HCT116 (cell line): ENCODE results near the gene HCN1. TPM values are rescaled to one million over a fixed set of nuclear protein-coding genes. Genes with fewer than 3 reads are reported as not detected.

Experiments
- ATAC-seq: fragments of 200-7000 bp; cut with Tn5 transposase; 2 replicates; pipeline ENCODE4 v1.9.1; 2020; ENCODE audit warnings: mild to moderate bottlenecking, moderate library complexity
- BruUV-seq: library from RNA; stranded (reverse); fragments of 400-500 nt; replicated peaks from 2 replicates; lab custom pipeline; 2021; lab: Mats Ljungman, UMichigan
- CTCF ChIA-PET: fragments of 300-600 bp; sonication (Branson Sonifier 250); formaldehyde crosslinking; loops from one replicate; lab custom pipeline; 2021; ENCODE audit warnings: antibody characterized with exemption; lab: Charles Lee
- POLR2A ChIA-PET: fragments of 300-600, 350-600 bp; sonication (Branson Sonifier 250); formaldehyde crosslinking; loops from one replicate; lab custom pipeline; 2021; ENCODE audit warnings: antibody characterized with exemption; lab: Charles Lee
- RAD21 ChIA-PET, 2 experiments: fragments of 300-600 bp; sonication (Branson Sonifier 250); formaldehyde crosslinking; loops; one replicate each; lab custom pipeline; 2023; ENCODE audit warnings: low total read pairs in 2 of 2; ENCODE audit not compliant: uncharacterized antibody in 2 of 2, unreplicated experiment in 2 of 2, low non-redundant PET in 1 of 2; lab: Charles Lee
- DNase-seq: peaks from one replicate; pipeline ENCODE4 v3.0.0-alpha.2; 2010; ENCODE audit warnings: low read depth, low spot score
- H2AFZ ChIP-seq: fragments of 200-600 bp; shearing (Covaris generic), sonication (generic); 2 replicates; pipeline ENCODE4 v1.6.1; 2017; ENCODE audit warnings: low read depth, mixed run types, mixed read lengths, antibody characterized with exemption, low read length; ENCODE audit not compliant: poor library complexity, severe bottlenecking
- H3K27ac ChIP-seq: 2 replicates; pipeline ENCODE4 v1.5.1; 2012; ENCODE audit warnings: low read depth, low read length
- H3K27me3 ChIP-seq: fragments of 200-600 bp; sonication (generic); 2 replicates; pipeline ENCODE4 v1.6.1; 2016; ENCODE audit warnings: mixed run types, low read length, mixed read lengths; ENCODE audit not compliant: insufficient read depth
- H3K36me3 ChIP-seq, 2 experiments: fragments of 200-500 bp in 1 of 2; fragments of 200-600 bp in 1 of 2; sonication (Bioruptor generic) in 1 of 2; sonication (generic) in 1 of 2; 2 replicates each; pipeline versions ENCODE4 v1.5.1 to v1.6.1; 2014 to 2016; ENCODE audit warnings: low read length in 2 of 2, inconsistent platforms in 1 of 2, mixed read lengths in 1 of 2, mixed run types in 1 of 2; ENCODE audit not compliant: insufficient read depth in 2 of 2, control insufficient read depth in 1 of 2
- H3K4me1 ChIP-seq, 2 experiments: fragments of 200-600 bp in 1 of 2; sonication (generic) in 1 of 2; 2 replicates each; pipeline versions ENCODE4 v1.5.1 to v1.6.1; 2012 to 2017; ENCODE audit warnings: low read length in 2 of 2, inconsistent platforms in 1 of 2, mild to moderate bottlenecking in 1 of 2, mixed read lengths in 1 of 2, mixed run types in 1 of 2, moderate library complexity in 1 of 2; ENCODE audit not compliant: insufficient read depth in 2 of 2, control insufficient read depth in 1 of 2
- H3K4me2 ChIP-seq: fragments of 200-600 bp; sonication (generic); 2 replicates; pipeline ENCODE4 v1.6.1; 2017; ENCODE audit warnings: mixed run types, low read length, mixed read lengths
- H3K4me3 ChIP-seq, 2 experiments: fragments of 200-600 bp in 1 of 2; sonication (generic) in 1 of 2; replicated peaks in 1 of 2; 2 replicates each; pipeline ENCODE4 v1.5.1; 2011 to 2016; ENCODE audit warnings: low read length in 2 of 2, control low read depth in 1 of 2, low read depth in 1 of 2, mild to moderate bottlenecking in 1 of 2, mixed read lengths in 1 of 2, mixed run types in 1 of 2
- H3K79me2 ChIP-seq: fragments of 200-600 bp; sonication (generic); 2 replicates; pipeline ENCODE4 v1.6.1; 2017; ENCODE audit warnings: mild to moderate bottlenecking, mixed run types, low read length, moderate library complexity, mixed read lengths; ENCODE audit not compliant: insufficient read depth
- H3K9ac ChIP-seq: fragments of 200-600 bp; sonication (generic); 2 replicates; pipeline ENCODE4 v1.6.1; 2016; ENCODE audit warnings: low read length, mixed read lengths
- H3K9me2 ChIP-seq: fragments of 200-600 bp; sonication (generic), shearing (Covaris generic); 2 replicates; pipeline ENCODE4 v1.6.1; 2017; ENCODE audit warnings: mixed run types, mild to moderate bottlenecking, moderate library complexity; ENCODE audit not compliant: insufficient read depth
- H3K9me3 ChIP-seq, 2 experiments: fragments of 200-500 bp in 1 of 2; fragments of 200-600 bp in 1 of 2; sonication (Bioruptor generic) in 1 of 2; sonication (generic) in 1 of 2; 2 replicates each; pipeline ENCODE4 v1.6.1; 2014 to 2017; ENCODE audit warnings: low read length in 2 of 2, mixed read lengths in 2 of 2, inconsistent platforms in 1 of 2, low read depth in 1 of 2, mild to moderate bottlenecking in 1 of 2, mixed run types in 1 of 2, moderate library complexity in 1 of 2; ENCODE audit not compliant: control insufficient read depth in 1 of 2, insufficient read depth in 1 of 2
- H4K20me1 ChIP-seq: fragments of 200-600 bp; sonication (generic), shearing (Covaris generic); 2 replicates; pipeline ENCODE4 v1.6.1; 2017; ENCODE audit warnings: mixed run types, mild to moderate bottlenecking, moderate library complexity; ENCODE audit not compliant: insufficient read depth
- ATF3 ChIP-seq: IDR thresholded peaks from 2 replicates; pipeline ENCODE4 v1.6.1; 2012
- CBX3 ChIP-seq: IDR thresholded peaks from 2 replicates; pipeline ENCODE4 v1.6.1; 2012; ENCODE audit warnings: low read depth
- CEBPB ChIP-seq: IDR thresholded peaks from 2 replicates; pipeline ENCODE4 v1.6.1; 2012; ENCODE audit warnings: low read depth
- EGR1 ChIP-seq: IDR thresholded peaks from 2 replicates; pipeline ENCODE4 v1.6.1; 2012; ENCODE audit warnings: low read depth
- ELF1 ChIP-seq: IDR thresholded peaks from 2 replicates; pipeline ENCODE4 v1.6.1; 2012; ENCODE audit warnings: low read depth, borderline replicate concordance
- EZH2phosphoT487 ChIP-seq: fragments of 200-600 bp; IDR thresholded peaks from 2 replicates; pipeline ENCODE4 v1.6.1; 2018; ENCODE audit warnings: antibody characterized with exemption, borderline replicate concordance
- FOSL1 ChIP-seq: IDR thresholded peaks from 2 replicates; pipeline ENCODE4 v1.6.1; 2012; ENCODE audit warnings: low read depth
- JUND ChIP-seq: IDR thresholded peaks from 2 replicates; pipeline ENCODE4 v1.6.1; 2012
- MAX ChIP-seq: IDR thresholded peaks from 2 replicates; pipeline ENCODE4 v1.6.1; 2012
- POLR2A ChIP-seq: IDR thresholded peaks from 2 replicates; pipeline ENCODE4 v1.7.0; 2011; ENCODE audit warnings: borderline replicate concordance; ENCODE audit not compliant: insufficient read depth, insufficient read length; ENCODE audit errors: extremely low read depth
- POLR2AphosphoS5 ChIP-seq: IDR thresholded peaks from 2 replicates; pipeline ENCODE4 v1.6.1; 2011; ENCODE audit warnings: mild to moderate bottlenecking, low read depth, low read length, moderate library complexity
- SIN3A ChIP-seq: IDR thresholded peaks from 2 replicates; pipeline ENCODE4 v1.6.1; 2012; ENCODE audit warnings: low read depth
- SP1 ChIP-seq: IDR thresholded peaks from 2 replicates; pipeline ENCODE4 v1.6.1; 2012; ENCODE audit warnings: low read depth
- SRF ChIP-seq: IDR thresholded peaks from 2 replicates; pipeline ENCODE4 v1.6.1; 2012; ENCODE audit warnings: low read depth
- YY1 ChIP-seq: IDR thresholded peaks from 2 replicates; pipeline ENCODE4 v1.6.1; 2011; ENCODE audit warnings: low read length, low read depth, moderate library complexity, mild to moderate bottlenecking; ENCODE audit not compliant: insufficient replicate concordance; ENCODE audit errors: extremely low read depth
- ZFX ChIP-seq: fragments of 450-650 bp; IDR thresholded peaks from 2 replicates; pipeline ENCODE4 v1.6.1; 2017
- ZNF274 ChIP-seq: fragments of 200-500 bp; sonication (Bioruptor generic); IDR thresholded peaks from 2 replicates; pipeline ENCODE4 v1.6.1; 2014; ENCODE audit warnings: mild to moderate bottlenecking, low read depth, low read length, inconsistent platforms
- intact Hi-C: fragments of 100-400 bp; cut with micrococcal nuclease; formaldehyde crosslinking; loops from 2 replicates; pipeline ENCODE4 v1.10.0; 2022
- total RNA-seq: library from RNA; stranded (reverse); gene quantifications from one replicate; pipeline ENCODE4 v1.2.1, GENCODE V29; 2021; ENCODE audit not compliant: unreplicated experiment
- TF ChIP-seq, protein P1 (sequence below): IDR thresholded peaks from 2 replicates; pipeline ENCODE4 v1.6.1; 2011; ENCODE audit warnings: mild to moderate bottlenecking, low read length, moderate library complexity; ENCODE audit not compliant: insufficient replicate concordance; ENCODE audit errors: extremely low read depth

Gene HCN1
- total RNA-seq, 1 experiment from 2014 or later = 0.10 TPM

DNA sequence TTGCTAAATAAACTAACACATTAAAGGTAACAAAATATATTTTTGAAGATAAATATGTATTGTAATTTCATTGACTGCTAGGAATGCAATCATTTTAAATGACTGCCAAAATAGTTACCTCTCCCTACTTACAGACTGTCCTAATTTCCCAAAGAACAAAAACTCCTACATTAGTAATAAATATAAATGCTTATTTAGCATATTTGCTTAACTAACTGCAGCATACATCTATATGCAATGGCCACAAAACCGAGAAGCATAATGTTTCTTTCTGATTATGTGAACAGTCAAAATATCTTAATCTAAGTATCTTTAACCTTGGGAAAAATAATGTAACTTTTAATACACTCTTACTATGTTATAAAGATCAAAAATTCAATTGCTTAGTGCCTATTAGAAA is 431.7 kb downstream of the HCN1 start:
- Histone ChIP-seq H3K9me2 (no peaks in the 10 kb centered on the region), H3K4me3 (no peak overlapping the region), H3K9me3 (no peaks in the 10 kb centered on the region), H2AFZ (no peak overlapping the region), H3K9ac (no peak overlapping the region), H3K36me3 (no peaks in the 10 kb centered on the region), H3K79me2 (no peaks in the 10 kb centered on the region), H4K20me1 (no peaks in the 10 kb centered on the region), H3K27ac (no peak overlapping the region), H3K27me3 (no peaks in the 10 kb centered on the region), H3K4me1 (no peaks in the 10 kb centered on the region), H3K4me2 (no peak overlapping the region)
- DNase-seq (no peak), ATAC-seq (no peak)
- no peak for TF ChIP-seq JUND
- TF ChIP-seq SP1 = no peak
- TF ChIP-seq, protein P1, sequence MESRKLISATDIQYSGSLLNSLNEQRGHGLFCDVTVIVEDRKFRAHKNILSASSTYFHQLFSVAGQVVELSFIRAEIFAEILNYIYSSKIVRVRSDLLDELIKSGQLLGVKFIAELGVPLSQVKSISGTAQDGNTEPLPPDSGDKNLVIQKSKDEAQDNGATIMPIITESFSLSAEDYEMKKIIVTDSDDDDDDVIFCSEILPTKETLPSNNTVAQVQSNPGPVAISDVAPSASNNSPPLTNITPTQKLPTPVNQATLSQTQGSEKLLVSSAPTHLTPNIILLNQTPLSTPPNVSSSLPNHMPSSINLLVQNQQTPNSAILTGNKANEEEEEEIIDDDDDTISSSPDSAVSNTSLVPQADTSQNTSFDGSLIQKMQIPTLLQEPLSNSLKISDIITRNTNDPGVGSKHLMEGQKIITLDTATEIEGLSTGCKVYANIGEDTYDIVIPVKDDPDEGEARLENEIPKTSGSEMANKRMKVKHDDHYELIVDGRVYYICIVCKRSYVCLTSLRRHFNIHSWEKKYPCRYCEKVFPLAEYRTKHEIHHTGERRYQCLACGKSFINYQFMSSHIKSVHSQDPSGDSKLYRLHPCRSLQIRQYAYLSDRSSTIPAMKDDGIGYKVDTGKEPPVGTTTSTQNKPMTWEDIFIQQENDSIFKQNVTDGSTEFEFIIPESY = no peak
- TF ChIP-seq ATF3 = no peak
- TF ChIP-seq YY1 = no peak
- TF ChIP-seq CBX3 = no peak
- TF ChIP-seq ZFX = no peak
- no TSS peak for BruUV-seq
- intact Hi-C loops = no loop called here
- CTCF ChIA-PET = no interaction called here
- POLR2A ChIA-PET = no interaction called here
- RAD21 ChIA-PET = no interaction called here

- POLR2A ChIA-PET = no interaction called here
- no peaks in the 10 kb centered on the region for H3K4me1 ChIP-seq
- RAD21 ChIA-PET = no interaction called here
- no peak overlapping the region for H3K4me3 ChIP-seq
- H2AFZ ChIP-seq = no peak overlapping the region
- intact Hi-C loops = no loop called here
- ATAC-seq = no peak
- no peak overlapping the region for H3K9ac ChIP-seq
- H3K79me2 ChIP-seq = no peaks in the 10 kb centered on the region
- H3K27me3 ChIP-seq = no peaks in the 10 kb centered on the region
- CTCF ChIA-PET = no interaction called here
- DNase-seq = no peak
- no peaks in the 10 kb centered on the region for H3K9me2 ChIP-seq
- no peak overlapping the region for H3K27ac ChIP-seq
- H3K36me3 ChIP-seq = no peaks in the 10 kb centered on the region
- BruUV-seq = no TSS peak
- no peaks in the 10 kb centered on the region for H4K20me1 ChIP-seq
- no peaks in the 10 kb centered on the region for H3K9me3 ChIP-seq
- no peak overlapping the region for H3K4me2 ChIP-seq
- TF ChIP-seq ZNF274 = no peak
- TF ChIP-seq FOSL1 = no peak
- TF ChIP-seq SRF = no peak
- no peak for TF ChIP-seq ELF1
- no peak for TF ChIP-seq EZH2phosphoT487
- no peak for TF ChIP-seq ZFX
- TF ChIP-seq POLR2AphosphoS5 = no peak
- TF ChIP-seq SIN3A = no peak
- TF ChIP-seq MAX = no peak
- no peak for TF ChIP-seq EGR1
- TF ChIP-seq POLR2A = no peak
- TF ChIP-seq ATF3 = no peak
- TF ChIP-seq YY1 = no peak
- no peak for TF ChIP-seq SP1
- no peak for TF ChIP-seq CBX3
- no peak for TF ChIP-seq CEBPB
These were observed 434.1 kb downstream of the HCN1 start for GRCh38 chr5:45262061-45262590.
